ENCODE data around the gene BPIFB3. TPM values are rescaled to one million over a fixed set of nuclear protein-coding genes. Genes with fewer than 3 reads are reported as not detected.

Gene BPIFB3
- total and polyA plus RNA-seq, 2 of the 13 experiments (the other 11 are each of a cell fraction or from before 2014, with no cell fraction given), result 0.09 TPM; not detected in 1

GRCh38 chr20:33009214-33010132 lies 44.2 kb upstream of the BPIFB3 start (continued):
- TF ChIP-seq ZNF646 (CRISPR knock-in tag; IDR thresholded peaks at IDR 0.05) (no peak; the same call in 1 of the 2 replicates), ZNF329 (CRISPR knock-in tag; IDR thresholded peaks at IDR 0.05; ENCODE audit: low read depth) (0 out of 2 replicates have a peak, but pooled peaks have one; percentile 42), MAFG (CRISPR knock-in tag; IDR thresholded peaks at IDR 0.05) (no peak), ZNF547 (CRISPR knock-in tag; IDR thresholded peaks at IDR 0.05) (peak; percentile 97), EP300 (IDR thresholded peaks at IDR 0.05; ENCODE audit: low read depth in 2 of 2, low read length in 2 of 2) (peak in 1 of 2 experiments; percentile 95; a peak in 3 of 4 replicates), EP300 (CRISPR knock-in tag; IDR thresholded peaks at IDR 0.05; ENCODE audit: borderline replicate concordance) (peak; percentile 98), ZNF552 (CRISPR knock-in tag; IDR thresholded peaks at IDR 0.05; ENCODE audit: borderline replicate concordance) (peak; percentile 92; the same call in 1 of the 2 replicates), TEAD2 (CRISPR knock-in tag; IDR thresholded peaks at IDR 0.05) (no peak), KDM2A (CRISPR knock-in tag; IDR thresholded peaks at IDR 0.05; ENCODE audit: borderline replicate concordance, low read depth) (peak; percentile 84), ZNF75D (CRISPR knock-in tag; IDR thresholded peaks at IDR 0.05; ENCODE audit: borderline replicate concordance) (no peak), CENPBD1 (CRISPR knock-in tag; IDR thresholded peaks at IDR 0.05; ENCODE audit: borderline replicate concordance, low read depth) (peak; percentile 81; the same call in 1 of the 2 replicates), ZNF772 (CRISPR knock-in tag; IDR thresholded peaks at IDR 0.05) (peak; percentile 91; the same call in 1 of the 2 replicates), CREB1 (IDR thresholded peaks at IDR 0.05) (no peak), CREB1 (CRISPR knock-in tag; IDR thresholded peaks at IDR 0.05) (no peak; the same call in 1 of the 2 replicates), SMARCE1 (IDR thresholded peaks at IDR 0.05; ENCODE audit: borderline replicate concordance) (no peak), TOPORS (CRISPR knock-in tag; IDR thresholded peaks at IDR 0.05) (no peak)
- TF ChIP-seq, protein P1, sequence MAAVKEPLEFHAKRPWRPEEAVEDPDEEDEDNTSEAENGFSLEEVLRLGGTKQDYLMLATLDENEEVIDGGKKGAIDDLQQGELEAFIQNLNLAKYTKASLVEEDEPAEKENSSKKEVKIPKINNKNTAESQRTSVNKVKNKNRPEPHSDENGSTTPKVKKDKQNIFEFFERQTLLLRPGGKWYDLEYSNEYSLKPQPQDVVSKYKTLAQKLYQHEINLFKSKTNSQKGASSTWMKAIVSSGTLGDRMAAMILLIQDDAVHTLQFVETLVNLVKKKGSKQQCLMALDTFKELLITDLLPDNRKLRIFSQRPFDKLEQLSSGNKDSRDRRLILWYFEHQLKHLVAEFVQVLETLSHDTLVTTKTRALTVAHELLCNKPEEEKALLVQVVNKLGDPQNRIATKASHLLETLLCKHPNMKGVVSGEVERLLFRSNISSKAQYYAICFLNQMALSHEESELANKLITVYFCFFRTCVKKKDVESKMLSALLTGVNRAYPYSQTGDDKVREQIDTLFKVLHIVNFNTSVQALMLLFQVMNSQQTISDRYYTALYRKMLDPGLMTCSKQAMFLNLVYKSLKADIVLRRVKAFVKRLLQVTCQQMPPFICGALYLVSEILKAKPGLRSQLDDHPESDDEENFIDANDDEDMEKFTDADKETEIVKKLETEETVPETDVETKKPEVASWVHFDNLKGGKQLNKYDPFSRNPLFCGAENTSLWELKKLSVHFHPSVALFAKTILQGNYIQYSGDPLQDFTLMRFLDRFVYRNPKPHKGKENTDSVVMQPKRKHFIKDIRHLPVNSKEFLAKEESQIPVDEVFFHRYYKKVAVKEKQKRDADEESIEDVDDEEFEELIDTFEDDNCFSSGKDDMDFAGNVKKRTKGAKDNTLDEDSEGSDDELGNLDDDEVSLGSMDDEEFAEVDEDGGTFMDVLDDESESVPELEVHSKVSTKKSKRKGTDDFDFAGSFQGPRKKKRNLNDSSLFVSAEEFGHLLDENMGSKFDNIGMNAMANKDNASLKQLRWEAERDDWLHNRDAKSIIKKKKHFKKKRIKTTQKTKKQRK (IDR thresholded peaks at IDR 0.05; ENCODE audit: low read length), result no peak
